ENCODE measurements around the gene PCYT1A.

DNA sequence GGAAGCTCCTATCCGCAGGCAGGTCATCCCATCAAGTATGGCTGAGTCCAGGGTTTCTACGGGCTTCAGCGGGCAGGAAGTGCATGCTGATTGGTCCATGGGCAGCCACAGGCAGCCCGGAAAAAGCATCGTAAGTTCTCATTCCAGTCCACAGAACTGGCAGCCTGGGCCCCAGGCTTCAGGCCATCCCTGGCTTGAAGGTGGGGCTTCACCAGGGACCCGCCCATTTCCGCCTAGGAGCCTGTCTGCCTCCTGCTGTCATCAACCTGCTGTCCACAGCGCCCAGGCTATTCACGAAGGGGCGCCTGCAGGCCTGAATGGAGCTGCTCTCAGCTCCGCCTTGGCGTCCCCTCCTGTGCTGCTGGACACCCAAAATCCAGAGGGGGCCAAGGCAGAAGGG is 13.9 kb downstream of the PCYT1A start:
- TF ChIP-seq, protein P1, sequence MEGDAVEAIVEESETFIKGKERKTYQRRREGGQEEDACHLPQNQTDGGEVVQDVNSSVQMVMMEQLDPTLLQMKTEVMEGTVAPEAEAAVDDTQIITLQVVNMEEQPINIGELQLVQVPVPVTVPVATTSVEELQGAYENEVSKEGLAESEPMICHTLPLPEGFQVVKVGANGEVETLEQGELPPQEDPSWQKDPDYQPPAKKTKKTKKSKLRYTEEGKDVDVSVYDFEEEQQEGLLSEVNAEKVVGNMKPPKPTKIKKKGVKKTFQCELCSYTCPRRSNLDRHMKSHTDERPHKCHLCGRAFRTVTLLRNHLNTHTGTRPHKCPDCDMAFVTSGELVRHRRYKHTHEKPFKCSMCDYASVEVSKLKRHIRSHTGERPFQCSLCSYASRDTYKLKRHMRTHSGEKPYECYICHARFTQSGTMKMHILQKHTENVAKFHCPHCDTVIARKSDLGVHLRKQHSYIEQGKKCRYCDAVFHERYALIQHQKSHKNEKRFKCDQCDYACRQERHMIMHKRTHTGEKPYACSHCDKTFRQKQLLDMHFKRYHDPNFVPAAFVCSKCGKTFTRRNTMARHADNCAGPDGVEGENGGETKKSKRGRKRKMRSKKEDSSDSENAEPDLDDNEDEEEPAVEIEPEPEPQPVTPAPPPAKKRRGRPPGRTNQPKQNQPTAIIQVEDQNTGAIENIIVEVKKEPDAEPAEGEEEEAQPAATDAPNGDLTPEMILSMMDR (IDR thresholded peaks at IDR 0.05): no peak
- no peak for TF ChIP-seq EZH2 (IDR thresholded peaks at IDR 0.05; ENCODE audit: borderline replicate concordance, insufficient read depth, low read depth, low read length, poor library complexity, severe bottlenecking)

Data from B cell (primary cell).